H1 (cell line): Measurements from ENCODE around the gene SOWAHC. TPM values are rescaled to one million over a fixed set of nuclear protein-coding genes. Genes with fewer than 3 reads are reported as not detected.

Experiments
- CEBPB ChIP-seq: IDR thresholded peaks from 2 replicates; pipeline ENCODE4 v1.6.1; 2012; ENCODE audit warnings: low read depth, low read length
- EZH2 ChIP-seq: fragments of 200-600 bp; sonication (generic); IDR thresholded peaks from 2 replicates; pipeline ENCODE4 v1.7.1; 2012; ENCODE audit warnings: low read depth, mild to moderate bottlenecking, moderate library complexity, low read length, inconsistent platforms; ENCODE audit not compliant: severe bottlenecking
- HDAC6 ChIP-seq: IDR thresholded peaks from one replicate; pipeline ENCODE4 v1.7.1; 2012; ENCODE audit warnings: low read depth, mild to moderate bottlenecking, inconsistent platforms, low read length, moderate library complexity
- JUND ChIP-seq: IDR thresholded peaks from 2 replicates; pipeline ENCODE4 v1.6.1; 2011; ENCODE audit warnings: mild to moderate bottlenecking, improper control_type of control experiment, low read length
- NRF1 ChIP-seq: IDR thresholded peaks from 2 replicates; pipeline ENCODE4 v1.6.1; 2011; ENCODE audit warnings: mild to moderate bottlenecking, low read depth, low read length, improper control_type of control experiment
- RBBP5 ChIP-seq: IDR thresholded peaks from 2 replicates; pipeline ENCODE4 v1.7.1; 2012; ENCODE audit warnings: low read depth, mild to moderate bottlenecking, inconsistent platforms, low read length, moderate library complexity, borderline replicate concordance
- polyA plus RNA-seq, 7 experiments: library from polyadenylated mRNA; depleted of rRNA in 3 of 7; stranded (reverse) in 5 of 7; unstranded in 2 of 7; fragments of >200 nt in 5 of 7; fragments of 200-250 nt in 2 of 7; gene quantifications; 1 replicate in 5 of 7; 2 replicates in 1 of 7; 4 replicates in 1 of 7; pipeline versions ENCODE4 v1.2.1 to v1.2.3, GENCODE V29; 2011 to 2013; ENCODE audit warnings: missing spikeins in 2 of 7, mixed read lengths in 2 of 7
- total RNA-seq: library from RNA; stranded (reverse); fragmentation: NEBNext Ultra II Directional; extraction: Animal tissue kit (Norgen Biotek cat#: 25700); gene quantifications from 2 replicates; pipeline ENCODE4 v1.2.1, GENCODE V29; 2021

The SOWAHC gene
- total and polyA plus RNA-seq, 2 of the 8 experiments (the other 6 are each of a cell fraction or from before 2014, with no cell fraction given) = 3.1 to 17.8 TPM

- TF ChIP-seq NRF1 = no peak
- TF ChIP-seq RBBP5 = no peak
- TF ChIP-seq HDAC6 = no peak
- no peak for TF ChIP-seq EZH2
- no peak for TF ChIP-seq CEBPB
- no peak for TF ChIP-seq JUND
Measured at GRCh38 chr2:109645412-109646184, 31.4 kb downstream of the SOWAHC start (continued).
